ENCODE results near the gene TLL2. TPM values are rescaled to one million over a fixed set of nuclear protein-coding genes. Genes with fewer than 3 reads are reported as not detected.
A peak's percentile ranks its signal among the peaks of the same experiment; 100 is the strongest.

Gene TLL2
- polyA plus RNA-seq, 3 donors from 2014 or later: not detected

DNA sequence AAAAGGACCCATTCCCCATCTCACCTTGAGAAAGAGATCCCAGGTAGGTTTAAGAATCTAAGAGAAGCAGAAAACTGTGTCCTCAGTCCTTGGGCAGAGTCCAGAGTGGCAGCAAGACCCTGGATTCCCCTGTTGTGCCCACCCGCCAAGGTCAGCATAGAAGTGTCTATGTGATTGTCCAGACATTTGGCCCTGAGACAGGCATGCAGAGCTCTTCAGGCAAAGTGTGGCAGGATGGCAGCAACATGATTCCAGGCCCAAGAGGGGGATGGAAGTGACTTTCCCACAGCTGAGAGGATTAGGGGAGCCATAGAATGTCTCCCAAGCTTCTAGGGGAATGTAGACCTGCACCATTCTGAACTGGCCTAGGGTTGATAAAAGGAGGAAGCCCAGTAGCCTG, 115.8 kb downstream of the TLL2 start:
- Mint-ChIP-seq H3K4me1 (peaks cover 8 to 12% of the 10 kb centered on the region in 2 donors), H3K27me3 (ENCODE audit: low read depth in 3 of 3) (peaks cover 9 to 22% (median 12%) of the 10 kb centered on the region in 3 donors), H3K9me3 (no peaks in the 10 kb centered on the region)

GRCh38 chr10:96395931-96396877, 117.5 kb downstream of the TLL2 start:
- Mint-ChIP-seq H3K36me3 (no peaks in the 10 kb centered on the region), H3K9me3 (no peaks in the 10 kb centered on the region), H3K4me1 (peaks cover 8 to 12% of the 10 kb centered on the region in 2 donors), H3K27me3 (ENCODE audit: low read depth in 3 of 3) (peaks cover 7 to 20% (median 8%) of the 10 kb centered on the region in 3 donors), H3K4me3 (no peak overlapping the region), H3K27ac (no peak overlapping the region)
- peak; percentile 42 to 53 (median 48) for DNase-seq

More for the DNA sequence above, 115.8 kb downstream of the TLL2 start:
- no peaks in the 10 kb centered on the region for H3K36me3 Mint-ChIP-seq
- DNase-seq: no peak
- H3K4me3 Mint-ChIP-seq: no peak overlapping the region
- H3K27ac Mint-ChIP-seq: no peak overlapping the region

DNA sequence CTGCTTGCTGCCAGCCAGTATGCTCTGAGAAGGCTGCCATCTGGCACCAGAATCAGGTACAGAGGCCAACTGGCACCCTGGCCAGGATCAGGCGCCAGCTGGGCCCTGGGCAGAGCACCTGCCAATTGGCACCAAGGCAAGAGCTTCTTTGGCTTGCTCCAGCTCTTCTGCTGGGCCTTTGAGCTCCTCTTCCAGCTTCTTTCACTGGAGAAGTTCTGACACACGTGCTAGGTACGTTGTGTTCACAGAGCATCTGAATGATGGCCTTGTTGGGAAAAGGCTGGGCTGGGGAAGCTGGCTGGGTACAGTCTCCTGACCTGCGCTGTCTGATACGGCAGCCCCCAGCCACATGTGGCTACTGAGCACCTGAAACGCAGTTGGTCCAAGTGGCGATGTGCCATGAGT, 123.3 kb downstream of the TLL2 start:
- Mint-ChIP-seq H3K4me1 (no peaks in the 10 kb centered on the region), H3K9me3 (no peaks in the 10 kb centered on the region), H3K36me3 (no peaks in the 10 kb centered on the region), H3K4me3 (no peak overlapping the region), H3K27ac (no peak overlapping the region), H3K27me3 (ENCODE audit: low read depth in 3 of 3) (peaks cover 4 to 8% (median 4%) of the 10 kb centered on the region in 3 donors)
- no peak for DNase-seq

DNA sequence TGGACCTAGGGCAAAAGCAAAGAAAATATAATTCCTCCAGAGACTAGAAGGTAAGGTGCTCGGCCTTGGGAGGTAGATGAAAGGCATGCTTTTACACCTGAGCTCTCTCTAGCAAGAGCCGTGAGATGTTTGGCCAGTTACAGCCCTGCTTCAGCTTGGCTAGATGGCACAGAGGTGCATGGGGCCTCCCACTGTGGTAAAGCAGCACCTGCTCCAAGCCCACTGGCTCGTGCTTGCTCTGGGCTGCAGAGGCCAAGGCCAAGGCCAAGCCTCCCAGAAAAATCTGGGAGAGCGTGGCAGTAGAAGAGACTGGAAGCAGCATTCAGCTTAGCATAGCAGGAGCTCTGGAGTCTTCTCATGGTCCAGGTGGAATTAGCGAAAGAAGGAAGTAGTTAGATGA, 123.9 kb downstream of the TLL2 start:
- no peaks in the 10 kb centered on the region for H3K36me3 Mint-ChIP-seq
- no peak overlapping the region for H3K27ac Mint-ChIP-seq
- H3K9me3 Mint-ChIP-seq: no peaks in the 10 kb centered on the region
- H3K27me3 Mint-ChIP-seq (ENCODE audit: low read depth in 3 of 3): peaks cover 4 to 8% (median 4%) of the 10 kb centered on the region in 3 donors
- H3K4me1 Mint-ChIP-seq: no peaks in the 10 kb centered on the region
- DNase-seq: no peak
- no peak overlapping the region for H3K4me3 Mint-ChIP-seq

- no peaks in the 10 kb centered on the region for H3K9me3 Mint-ChIP-seq
- H3K27me3 Mint-ChIP-seq (ENCODE audit: low read depth in 3 of 3): peaks cover 4% of the 10 kb centered on the region in 3 donors
- H3K36me3 Mint-ChIP-seq: no peaks in the 10 kb centered on the region
- no peak for DNase-seq
- H3K4me1 Mint-ChIP-seq: no peaks in the 10 kb centered on the region
- no peak overlapping the region for H3K4me3 Mint-ChIP-seq
- H3K27ac Mint-ChIP-seq: no peak overlapping the region
Observed at GRCh38 chr10:96387601-96388000, 126.1 kb downstream of the TLL2 start.

DNA sequence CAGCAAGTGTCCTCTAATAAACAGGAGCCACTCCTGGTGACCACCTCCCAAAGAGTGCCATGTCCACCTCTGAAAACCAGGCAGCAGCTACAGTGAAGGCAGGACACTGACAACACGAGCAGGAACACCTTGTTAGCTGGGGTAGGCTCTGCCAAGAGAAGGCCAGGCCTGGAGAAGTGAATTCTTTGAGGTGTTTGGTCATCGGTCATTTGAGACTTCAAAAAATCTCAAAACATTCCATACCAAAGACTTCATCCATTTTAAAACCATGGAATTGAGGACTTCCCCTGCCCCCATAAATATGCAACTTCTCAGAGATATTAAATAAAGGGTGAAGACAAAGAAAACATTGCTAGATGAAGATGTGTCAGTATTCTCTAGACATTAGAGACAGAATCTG, 126.6 kb downstream of the TLL2 start:
- no peaks in the 10 kb centered on the region for H3K36me3 Mint-ChIP-seq
- H3K4me3 Mint-ChIP-seq: no peak overlapping the region
- DNase-seq: no peak
- no peaks in the 10 kb centered on the region for H3K4me1 Mint-ChIP-seq
- peaks cover 4% of the 10 kb centered on the region in 3 donors for H3K27me3 Mint-ChIP-seq (ENCODE audit: low read depth in 3 of 3)
- H3K27ac Mint-ChIP-seq: no peak overlapping the region
- no peaks in the 10 kb centered on the region for H3K9me3 Mint-ChIP-seq

DNA sequence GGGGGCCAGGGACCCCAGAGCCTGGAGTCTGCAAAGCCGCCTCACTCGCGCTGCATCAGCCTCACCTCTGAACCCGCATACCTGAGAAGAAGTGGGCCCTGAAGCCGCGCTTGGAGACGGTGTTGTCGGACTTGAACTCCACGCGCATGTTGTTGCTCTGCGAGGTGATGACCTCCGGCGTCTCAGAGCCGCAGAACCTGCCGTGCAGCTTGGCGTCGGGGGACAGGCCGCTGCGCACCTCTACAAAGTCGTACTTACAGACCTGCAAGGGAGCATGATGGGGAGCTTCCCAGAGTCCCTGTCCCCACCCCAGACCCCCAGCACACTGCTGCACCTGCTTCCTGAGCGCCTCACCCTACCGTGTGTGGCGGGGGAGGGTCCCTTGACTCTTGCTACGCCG, 129.2 kb downstream of the TLL2 start:
- H3K4me3 Mint-ChIP-seq: no peak overlapping the region
- H3K9me3 Mint-ChIP-seq: no peaks in the 10 kb centered on the region
- DNase-seq: no peak
- no peaks in the 10 kb centered on the region for H3K36me3 Mint-ChIP-seq
- H3K4me1 Mint-ChIP-seq: no peaks in the 10 kb centered on the region
- H3K27ac Mint-ChIP-seq: no peak overlapping the region
- peaks cover 4 to 6% (median 4%) of the 10 kb centered on the region in 3 donors for H3K27me3 Mint-ChIP-seq (ENCODE audit: low read depth in 3 of 3)

GRCh38 chr10:96380821-96381220, 132.9 kb downstream of the TLL2 start:
- Mint-ChIP-seq H3K4me1 (peaks cover 0 to under 1% of the 10 kb centered on the region in 2 donors), H3K36me3 (no peaks in the 10 kb centered on the region), H3K27me3 (ENCODE audit: low read depth in 3 of 3) (peaks cover 0 to 2% (median 0%) of the 10 kb centered on the region in 3 donors), H3K9me3 (no peaks in the 10 kb centered on the region), H3K27ac (no peak overlapping the region), H3K4me3 (no peak overlapping the region)
- DNase-seq: no peak

GRCh38 chr10:96379758-96380157, 134.0 kb downstream of the TLL2 start:
- Mint-ChIP-seq H3K4me3 (no peak overlapping the region), H3K36me3 (no peaks in the 10 kb centered on the region), H3K4me1 (peaks cover 2 to 12% of the 10 kb centered on the region in 2 donors), H3K9me3 (no peaks in the 10 kb centered on the region), H3K27ac (no peak overlapping the region), H3K27me3 (ENCODE audit: low read depth in 3 of 3) (peaks cover 2 to 3% (median 3%) of the 10 kb centered on the region in 3 donors)
- no peak for DNase-seq

GRCh38 chr10:96378741-96379140, 135.0 kb downstream of the TLL2 start:
- Mint-ChIP-seq H3K4me3 (no peak overlapping the region), H3K27me3 (ENCODE audit: low read depth in 3 of 3) (peaks cover 2 to 9% (median 3%) of the 10 kb centered on the region in 3 donors), H3K27ac (no peak overlapping the region), H3K36me3 (no peaks in the 10 kb centered on the region), H3K9me3 (no peaks in the 10 kb centered on the region), H3K4me1 (peaks cover 5 to 19% of the 10 kb centered on the region in 2 donors)
- DNase-seq: no peak

DNA sequence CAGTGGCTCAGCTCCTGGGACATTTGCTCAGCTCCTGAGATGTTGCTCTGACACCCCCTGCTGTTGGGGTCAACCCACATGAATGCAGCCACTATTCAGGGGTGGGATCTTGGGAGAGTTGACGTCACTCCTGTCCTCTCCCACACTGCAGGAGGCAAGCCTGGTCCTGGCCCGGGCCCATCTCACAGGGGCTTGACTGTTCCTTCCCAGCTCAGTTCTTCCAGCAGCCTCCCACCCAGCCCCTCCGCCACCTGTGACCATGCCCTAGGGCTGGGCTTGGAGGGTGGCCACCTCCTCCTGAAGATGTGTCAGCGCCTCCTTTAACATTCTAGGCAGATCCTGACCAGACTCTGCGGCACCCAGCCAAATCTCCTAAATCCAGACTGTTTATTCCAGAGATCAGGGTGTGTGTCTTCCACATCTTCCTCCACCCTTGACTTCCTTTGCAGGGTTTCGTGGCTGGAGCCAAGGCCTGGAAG, 135.9 kb downstream of the TLL2 start:
- Mint-ChIP-seq H3K27ac (no peak overlapping the region), H3K4me3 (no peak overlapping the region), H3K36me3 (no peaks in the 10 kb centered on the region), H3K27me3 (ENCODE audit: low read depth in 3 of 3) (peaks cover 2 to 10% (median 3%) of the 10 kb centered on the region in 3 donors), H3K9me3 (no peaks in the 10 kb centered on the region), H3K4me1 (peaks cover 5 to 19% of the 10 kb centered on the region in 2 donors)
- no peak for DNase-seq

DNA sequence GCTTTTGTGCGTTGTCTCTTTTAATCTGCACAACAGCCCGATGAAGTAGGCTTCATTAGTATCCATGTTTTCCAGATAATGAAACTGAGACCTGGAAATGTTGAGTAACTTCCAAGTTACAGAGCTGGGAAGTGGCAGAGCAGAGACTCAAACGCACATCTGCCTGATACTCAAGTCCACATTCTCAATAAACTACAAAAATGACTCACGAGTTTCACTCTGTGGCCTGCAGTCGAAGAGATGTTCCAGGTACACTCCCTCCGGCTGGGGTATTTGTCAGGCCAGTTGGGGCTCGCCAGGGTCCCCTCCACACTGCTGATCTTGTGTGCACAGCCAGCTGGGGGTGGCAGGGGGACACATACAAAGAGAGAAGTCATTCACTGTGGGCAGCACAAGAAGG, 137.2 kb downstream of the TLL2 start:
- Mint-ChIP-seq H3K4me1 (peaks cover 5 to 19% of the 10 kb centered on the region in 2 donors), H3K27me3 (ENCODE audit: low read depth in 3 of 3) (peaks cover 2 to 14% (median 5%) of the 10 kb centered on the region in 3 donors), H3K4me3 (no peak overlapping the region), H3K9me3 (no peaks in the 10 kb centered on the region), H3K27ac (no peak overlapping the region), H3K36me3 (no peaks in the 10 kb centered on the region)
- no peak for DNase-seq

GRCh38 chr10:96374985-96375830, 138.5 kb downstream of the TLL2 start:
- DNase-seq: peak; percentile 33 to 48 (median 45)
- H3K4me3 Mint-ChIP-seq: peak overlapping the region; percentile 67 to 80 (median 78)
- H3K9me3 Mint-ChIP-seq: no peaks in the 10 kb centered on the region
- H3K4me1 Mint-ChIP-seq: peaks cover 5 to 19% of the 10 kb centered on the region in 2 donors
- no peaks in the 10 kb centered on the region for H3K36me3 Mint-ChIP-seq
- H3K27ac Mint-ChIP-seq: peak overlapping the region in 1 of 6 donors; percentile 71
- H3K27me3 Mint-ChIP-seq (ENCODE audit: low read depth in 3 of 3): peaks cover 3 to 14% (median 5%) of the 10 kb centered on the region in 3 donors

DNA sequence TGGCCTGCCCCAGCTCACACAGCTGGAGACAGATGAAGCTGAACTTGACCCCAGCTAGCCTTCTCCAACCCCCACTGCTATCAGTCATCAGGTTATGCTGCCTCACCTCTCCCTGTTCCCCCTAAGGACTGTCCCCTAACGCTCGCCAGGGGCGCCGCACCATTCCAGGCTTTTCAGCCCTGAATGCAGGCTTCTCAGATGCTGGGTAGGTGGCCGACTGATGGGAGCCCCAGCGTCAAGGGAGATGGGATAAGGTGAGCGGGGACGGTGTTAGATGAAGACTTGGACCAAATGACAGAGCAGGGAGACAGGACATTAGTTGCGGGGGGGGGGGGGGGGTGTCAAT, 139.1 kb downstream of the TLL2 start:
- Mint-ChIP-seq H3K4me3 (peak overlapping the region; percentile 67 to 80 (median 78)), H3K27me3 (ENCODE audit: low read depth in 3 of 3) (peaks cover 3 to 14% (median 5%) of the 10 kb centered on the region in 3 donors), H3K9me3 (no peaks in the 10 kb centered on the region), H3K4me1 (peaks cover 5 to 19% of the 10 kb centered on the region in 2 donors), H3K27ac (no peak overlapping the region), H3K36me3 (no peaks in the 10 kb centered on the region)
- DNase-seq: no peak

All from immature natural killer cell (primary cell).